HepG2 (cell line): Measurements from ENCODE around the gene CPN1. TPM values are rescaled to one million over a fixed set of nuclear protein-coding genes. Genes with fewer than 3 reads are reported as not detected.

Experiments
- CBFB ChIP-seq: sonication (generic); formaldehyde crosslinking; IDR thresholded peaks from 2 replicates; pipeline ENCODE4 v1.4.0; 2020; ENCODE audit warnings: missing genetic modification reagents
- CENPX ChIP-seq: sonication (generic); formaldehyde crosslinking; IDR thresholded peaks from 2 replicates; pipeline ENCODE4 v1.9.0; 2021; ENCODE audit warnings: mild to moderate bottlenecking, missing genetic modification reagents, moderate library complexity
- FOSL2 ChIP-seq: sonication (generic); formaldehyde crosslinking; IDR thresholded peaks from 2 replicates; pipeline ENCODE4 v1.4.0; 2020; ENCODE audit warnings: missing genetic modification reagents
- FOXK2 ChIP-seq: fragments of 450-650 bp; IDR thresholded peaks from 2 replicates; pipeline ENCODE4 v1.6.1; 2016
- FOXP1 ChIP-seq, 2 experiments: fragments of 450-650 bp in 1 of 2; IDR thresholded peaks; 2 replicates each; pipeline ENCODE4 v1.6.1; 2017 to 2018; ENCODE audit warnings: antibody characterized with exemption in 1 of 2
- IKZF4 ChIP-seq: sonication (generic); formaldehyde crosslinking; IDR thresholded peaks from 2 replicates; pipeline ENCODE4 v1.5.1; 2020; ENCODE audit warnings: borderline replicate concordance, mild to moderate bottlenecking, low read depth, missing genetic modification reagents; ENCODE audit errors: not compliant biosample characterization
- MTERF4 ChIP-seq: sonication (generic); formaldehyde crosslinking; IDR thresholded peaks from 2 replicates; pipeline ENCODE4 v1.8.0; 2023; ENCODE audit warnings: mild to moderate bottlenecking, missing genetic modification reagents
- PHF20 ChIP-seq: sonication (generic); formaldehyde crosslinking; IDR thresholded peaks from 2 replicates; pipeline ENCODE4 v1.5.0; 2020; ENCODE audit warnings: mild to moderate bottlenecking, missing genetic modification reagents
- POLR2A ChIP-seq, 2 experiments: IDR thresholded peaks; 2 replicates each; pipeline ENCODE4 v1.6.1; 2011; ENCODE audit warnings: low read depth in 2 of 2, low read length in 2 of 2, mild to moderate bottlenecking in 1 of 2, moderate library complexity in 1 of 2; ENCODE audit not compliant: insufficient read depth in 1 of 2
- PREB ChIP-seq: sonication (generic); formaldehyde crosslinking; IDR thresholded peaks from 2 replicates; pipeline ENCODE4 v1.4.0; 2020; ENCODE audit warnings: missing genetic modification reagents
- RAD21 ChIP-seq: fragments of 450-650 bp; formaldehyde crosslinking; IDR thresholded peaks from 2 replicates; pipeline ENCODE4 v1.5.0; 2020; ENCODE audit warnings: mild to moderate bottlenecking
- SAP130 ChIP-seq: IDR thresholded peaks from 2 replicates; pipeline ENCODE4 v1.6.1; 2016; ENCODE audit warnings: low read depth
- SRSF1 ChIP-seq: fragments of 200-400 bp; formaldehyde crosslinking; optimal IDR thresholded peaks from 2 replicates; pipeline ENCODE3; 2017; ENCODE audit warnings: mild to moderate bottlenecking, low read depth, low read length, moderate library complexity
- TEF ChIP-seq: sonication (generic); formaldehyde crosslinking; IDR thresholded peaks from 2 replicates; pipeline ENCODE4 v1.5.0; 2020; ENCODE audit warnings: missing genetic modification reagents
- TOE1 ChIP-seq: sonication (generic); formaldehyde crosslinking; IDR thresholded peaks from 2 replicates; pipeline ENCODE4 v1.4.0; 2020; ENCODE audit warnings: mild to moderate bottlenecking, missing genetic modification reagents
- ZEB1 ChIP-seq: IDR thresholded peaks from 2 replicates; pipeline ENCODE4 v1.6.1; 2012; ENCODE audit warnings: mild to moderate bottlenecking, low read depth, inconsistent platforms; ENCODE audit not compliant: insufficient replicate concordance
- ZNF318 ChIP-seq: sonication (generic); formaldehyde crosslinking; IDR thresholded peaks from 2 replicates; pipeline ENCODE4 v1.4.0; 2020; ENCODE audit warnings: mild to moderate bottlenecking, missing genetic modification reagents
- ZNF543 ChIP-seq: sonication (generic); formaldehyde crosslinking; IDR thresholded peaks from 2 replicates; pipeline ENCODE4 v1.4.0; 2020; ENCODE audit warnings: mild to moderate bottlenecking, missing genetic modification reagents
- ZNF644 ChIP-seq: IDR thresholded peaks from 2 replicates; pipeline ENCODE4 v1.6.1; 2016; ENCODE audit warnings: low read depth
- ZNF773 ChIP-seq: sonication (generic); formaldehyde crosslinking; IDR thresholded peaks from 2 replicates; pipeline ENCODE4 v1.4.0; 2020; ENCODE audit warnings: missing genetic modification reagents, borderline replicate concordance
- polyA plus RNA-seq, 8 experiments: library from polyadenylated mRNA; depleted of rRNA in 3 of 8; stranded (reverse) in 7 of 8; unstranded in 1 of 8; fragments of >200 nt; fragmentation: Illumina TruSeq in 4 of 8; extraction: Trizol in 4 of 8; gene quantifications; 2 replicates each; pipeline versions ENCODE4 v1.2.1 to v1.2.3, GENCODE V29; 2011 to 2016; ENCODE audit warnings: low read depth in 4 of 8, missing spikeins in 1 of 8, mixed read lengths in 1 of 8; ENCODE audit not compliant: insufficient read depth in 1 of 8
- total RNA-seq, 5 experiments: library from RNA; depleted of rRNA; stranded (reverse); fragments of >200 nt; fragmentation: Illumina TruSeq; extraction: Trizol; gene quantifications; 2 replicates each; pipeline ENCODE4 v1.2.3, GENCODE V29; 2016; ENCODE audit warnings: low read depth in 1 of 5

CPN1 gene
- total and polyA plus RNA-seq, 2 of the 13 experiments (the other 11 are each of a cell fraction or from before 2014, with no cell fraction given): 17.3 to 35.1 TPM

- no peak for TF ChIP-seq TEF (CRISPR knock-in tag)
- TF ChIP-seq ZEB1: no peak
- no peak for TF ChIP-seq MTERF4 (CRISPR knock-in tag)
- no peak for TF ChIP-seq IKZF4 (CRISPR knock-in tag)
- no peak for TF ChIP-seq ZNF318 (CRISPR knock-in tag)
- TF ChIP-seq PREB (CRISPR knock-in tag): no peak
- no peak for TF ChIP-seq CENPX (CRISPR knock-in tag)
- peak; percentile 36; the same call in 1 of the 2 replicates for TF ChIP-seq FOXK2
- no peak for TF ChIP-seq ZNF543 (CRISPR knock-in tag)
- no peak for TF ChIP-seq ZNF773 (CRISPR knock-in tag)
- peak; percentile 74; the same call in 1 of the 2 replicates for TF ChIP-seq ZNF644 (CRISPR knock-in tag)
- TF ChIP-seq CBFB: no peak
- 0 out of 2 replicates have a peak, but pooled peaks have one; percentile 10 for TF ChIP-seq TOE1
- peak; percentile 51; the same call in 1 of the 2 replicates for TF ChIP-seq FOSL2
- peak in 1 of 2 experiments; percentile 61; a peak in 2 of 4 replicates for TF ChIP-seq POLR2A (IDR thresholded peaks at IDR 0.05; ENCODE audit: insufficient read depth in 1 of 2, low read depth in 2 of 2, low read length in 2 of 2)
- no peak for TF ChIP-seq PHF20 (CRISPR knock-in tag)
- no peak for TF ChIP-seq SRSF1
- no peak for TF ChIP-seq FOXP1 (IDR thresholded peaks at IDR 0.05)
- TF ChIP-seq FOXP1 (CRISPR knock-in tag; IDR thresholded peaks at IDR 0.05): no peak
- peak; percentile 52 for TF ChIP-seq SAP130 (CRISPR knock-in tag)
- TF ChIP-seq RAD21 (CRISPR knock-in tag): peak; percentile 63
Measured at GRCh38 chr10:100100651-100101184, 19.0 kb upstream of the CPN1 start (continued).
